Endothelial cell of umbilical vein (primary cell): Measurements from ENCODE around the gene SORL1.

Experiments used
- CTCF ChIP-seq, 2 donors: IDR thresholded peaks; 1 replicate in 1 of 2; 2 replicates in 1 of 2; pipeline ENCODE4 v1.5.1; 2011; ENCODE audit warnings: low read length in 2 of 2, mild to moderate bottlenecking in 2 of 2, moderate library complexity in 2 of 2, control low read depth in 1 of 2, inconsistent platforms in 1 of 2, low read depth in 1 of 2; ENCODE audit not compliant: insufficient read depth in 1 of 2; ENCODE audit errors: extremely low read depth in 1 of 2
- EZH2 ChIP-seq: IDR thresholded peaks from 2 replicates; pipeline ENCODE4 v1.6.1; 2012; ENCODE audit warnings: borderline replicate concordance, low read depth, mild to moderate bottlenecking, moderate library complexity, low read length, inconsistent platforms; ENCODE audit not compliant: severe bottlenecking
- JUN ChIP-seq: IDR thresholded peaks from 2 replicates; pipeline ENCODE4 v1.6.1; 2011; ENCODE audit warnings: borderline replicate concordance, low read depth; ENCODE audit not compliant: insufficient read length, insufficient read depth
- POLR2A ChIP-seq: IDR thresholded peaks from 2 replicates; pipeline ENCODE4 v1.6.1; 2012; ENCODE audit warnings: low read depth, mild to moderate bottlenecking, control low read depth, low read length

GRCh38 chr11:121563900-121564822, 112.0 kb downstream of the SORL1 start:
- no peak for TF ChIP-seq CTCF (IDR thresholded peaks at IDR 0.05; ENCODE audit: extremely low read depth in 1 of 2, insufficient read depth in 1 of 2, low read depth in 1 of 2, low read length in 2 of 2)
- TF ChIP-seq POLR2A = no peak
- no peak for TF ChIP-seq EZH2
- TF ChIP-seq JUN = no peak
